ENCODE measurements around the gene E2F4. TPM values are rescaled to one million over a fixed set of nuclear protein-coding genes. Genes with fewer than 3 reads are reported as not detected.

The E2F4 gene
- total and polyA plus RNA-seq, 10 of the 15 experiments (the other 5 are each of a cell fraction or from before 2014, with no cell fraction given): 11.7 to 132 (median 95.9) TPM

DNA sequence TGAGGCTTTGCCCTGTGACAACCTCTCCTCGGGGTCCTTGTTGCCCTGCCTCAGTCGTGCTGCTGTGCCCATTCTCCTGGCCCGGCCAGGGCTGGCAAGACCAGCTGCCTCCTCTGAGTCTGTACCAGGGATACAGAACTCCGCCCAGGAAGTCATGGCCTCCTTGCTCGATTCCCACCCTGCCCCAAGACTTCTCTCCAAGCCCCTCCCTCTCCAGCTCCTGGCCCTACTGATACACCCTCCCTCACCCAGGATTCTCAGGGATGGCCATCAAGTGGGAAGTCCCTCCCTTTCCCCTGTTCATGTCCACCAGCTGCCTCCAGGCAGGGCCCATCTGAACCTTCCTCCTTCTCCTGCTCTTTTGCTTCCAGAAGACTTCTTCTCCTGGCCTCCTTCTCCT, 23.8 kb downstream of the E2F4 start (continued):
- TF ChIP-seq NFIC (IDR thresholded peaks at IDR 0.05; ENCODE audit: low read depth, low read length): no peak
- no peak for TF ChIP-seq EP300 (IDR thresholded peaks at IDR 0.05; ENCODE audit: borderline replicate concordance in 1 of 2, control insufficient read depth in 1 of 2, low read depth in 2 of 2, low read length in 2 of 2)
- no peak for TF ChIP-seq MYB (IDR thresholded peaks at IDR 0.05; ENCODE audit: borderline replicate concordance, low read depth, low read length)
- TF ChIP-seq POLR2AphosphoS5 (IDR thresholded peaks at IDR 0.05; ENCODE audit: low read length): no peak
- TF ChIP-seq, protein P1, sequence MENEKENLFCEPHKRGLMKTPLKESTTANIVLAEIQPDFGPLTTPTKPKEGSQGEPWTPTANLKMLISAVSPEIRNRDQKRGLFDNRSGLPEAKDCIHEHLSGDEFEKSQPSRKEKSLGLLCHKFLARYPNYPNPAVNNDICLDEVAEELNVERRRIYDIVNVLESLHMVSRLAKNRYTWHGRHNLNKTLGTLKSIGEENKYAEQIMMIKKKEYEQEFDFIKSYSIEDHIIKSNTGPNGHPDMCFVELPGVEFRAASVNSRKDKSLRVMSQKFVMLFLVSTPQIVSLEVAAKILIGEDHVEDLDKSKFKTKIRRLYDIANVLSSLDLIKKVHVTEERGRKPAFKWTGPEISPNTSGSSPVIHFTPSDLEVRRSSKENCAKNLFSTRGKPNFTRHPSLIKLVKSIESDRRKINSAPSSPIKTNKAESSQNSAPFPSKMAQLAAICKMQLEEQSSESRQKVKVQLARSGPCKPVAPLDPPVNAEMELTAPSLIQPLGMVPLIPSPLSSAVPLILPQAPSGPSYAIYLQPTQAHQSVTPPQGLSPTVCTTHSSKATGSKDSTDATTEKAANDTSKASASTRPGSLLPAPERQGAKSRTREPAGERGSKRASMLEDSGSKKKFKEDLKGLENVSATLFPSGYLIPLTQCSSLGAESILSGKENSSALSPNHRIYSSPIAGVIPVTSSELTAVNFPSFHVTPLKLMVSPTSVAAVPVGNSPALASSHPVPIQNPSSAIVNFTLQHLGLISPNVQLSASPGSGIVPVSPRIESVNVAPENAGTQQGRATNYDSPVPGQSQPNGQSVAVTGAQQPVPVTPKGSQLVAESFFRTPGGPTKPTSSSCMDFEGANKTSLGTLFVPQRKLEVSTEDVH (IDR thresholded peaks at IDR 0.05; ENCODE audit: low read depth, partially characterized antibody): no peak
- TF ChIP-seq FOXK2 (IDR thresholded peaks at IDR 0.05): no peak

DNA sequence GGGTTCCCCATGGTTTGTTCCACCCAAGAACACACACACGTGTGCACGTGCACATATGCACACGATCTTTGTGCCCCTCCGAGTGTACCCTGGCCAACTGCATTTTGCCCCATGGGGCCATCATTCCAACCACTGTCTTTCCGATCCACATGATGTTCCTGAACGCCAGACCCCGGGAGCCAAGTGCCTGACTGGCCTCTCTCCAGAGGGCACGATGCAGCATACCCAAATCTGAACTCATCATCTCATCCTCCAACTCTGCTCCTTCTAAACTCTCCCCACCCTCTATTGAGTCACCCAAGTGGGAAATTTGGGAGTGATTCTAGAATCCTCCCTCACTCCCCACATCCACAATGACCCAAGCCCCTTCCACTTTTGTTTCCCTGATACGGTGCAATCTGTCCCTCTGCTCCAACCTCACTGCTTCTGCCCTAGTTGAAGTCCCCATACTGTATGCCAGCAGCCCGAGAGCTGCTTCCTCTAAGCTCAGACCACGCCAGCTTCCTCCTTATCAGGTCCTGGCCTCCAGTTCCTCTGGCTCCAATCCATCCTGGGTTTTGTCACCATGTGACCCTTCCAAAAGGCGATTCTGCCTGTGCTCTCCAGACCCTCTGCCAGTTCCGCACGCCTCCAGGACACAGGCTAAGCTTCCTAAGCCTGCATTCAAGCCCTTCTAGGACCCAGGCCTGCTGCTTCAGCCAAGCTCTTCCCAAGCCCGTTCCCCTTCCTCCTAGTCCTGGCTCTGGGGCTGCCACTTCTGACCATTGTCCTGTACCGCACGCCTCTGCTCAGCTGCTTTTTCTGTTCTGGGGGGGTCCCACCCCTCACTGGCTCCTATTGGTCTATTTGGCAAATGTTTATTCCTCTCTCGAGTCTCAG, 24.9 kb downstream of the E2F4 start:
- intact Hi-C loops (cut with micrococcal nuclease; ENCODE audit: unreplicated experiment) (no loop called here), in situ Hi-C loops (cut with MboI) (no loop called here)
- ATAC-seq: no peak
- Histone ChIP-seq H3K9ac (ENCODE audit: control insufficient read depth, insufficient read depth, low read length) (no peak overlapping the region), H3K9me3 (replicated peaks; ENCODE audit: control insufficient read depth, insufficient read depth, low read length) (no peaks in the 10 kb centered on the region), H4K20me1 (ENCODE audit: control insufficient read depth, insufficient read depth) (no peaks in the 10 kb centered on the region), H3K79me2 (ENCODE audit: control insufficient read depth, insufficient read depth, low read length) (no peaks in the 10 kb centered on the region), H3K27me3 (replicated peaks in 1 of 2; ENCODE audit: control insufficient read depth in 2 of 2, insufficient read depth in 2 of 2, low read length in 1 of 2) (no peaks in the 10 kb centered on the region), H3K36me3 (ENCODE audit: control insufficient read depth in 2 of 2, insufficient read depth in 2 of 2, low read length in 1 of 2) (no peaks in the 10 kb centered on the region), H3K4me2 (ENCODE audit: control insufficient read depth, insufficient read depth) (no peak overlapping the region), H3K27ac (ENCODE audit: control insufficient read depth, insufficient read depth) (no peak overlapping the region), H3K4me3 (no peak overlapping the region), H2AFZ (ENCODE audit: control insufficient read depth, low read depth, low read length) (no peak overlapping the region), H3K4me1 (ENCODE audit: control insufficient read depth, insufficient read depth, low read length) (no peaks in the 10 kb centered on the region)
- ChIA-PET SMC1A (ENCODE audit: uncharacterized antibody, unreplicated experiment) (no interaction called here), CTCF (interaction anchor here (1.1 kb wide), 1 partner anchor 31 kb away, joined by 3 read pairs; no protein-coding TSS in a partner anchor), RAD21 (ENCODE audit: unreplicated experiment) (no interaction called here), POLR2A (interaction anchor here (0.6 kb wide), 1 partner anchor 172 kb away, joined by 4 read pairs; no protein-coding TSS in a partner anchor)
- BruUV-seq (replicated peaks): TSS peak; percentile 46
- no peak for DNase-seq (ENCODE audit: low read depth, low spot score)
- WGBS (ENCODE audit: insufficient coverage, insufficient replicate concordance, low lambda C conversion rate, missing lambda C conversion rate): 64% methylated on average over 18 of the region's 18 CpGs
- FAIRE-seq: no peak
- TF ChIP-seq SREBF1 (IDR thresholded peaks at IDR 0.05; ENCODE audit: low read length) (no peak), POLR2AphosphoS5 (IDR thresholded peaks at IDR 0.05; ENCODE audit: low read length) (no peak), TARDBP (IDR thresholded peaks at IDR 0.05; ENCODE audit: borderline replicate concordance) (no peak), SP1 (IDR thresholded peaks at IDR 0.05; ENCODE audit: low read depth, low read length) (no peak), ZNF622 (IDR thresholded peaks at IDR 0.05) (no peak), EED (IDR thresholded peaks at IDR 0.05; ENCODE audit: low read depth) (no peak), SMAD1 (IDR thresholded peaks at IDR 0.05; ENCODE audit: low read depth, partially characterized antibody) (no peak), NRF1 (conservative IDR thresholded peaks at IDR 0.05; ENCODE audit: low read depth, low read length) (no peak), SMC3 (IDR thresholded peaks at IDR 0.05; ENCODE audit: borderline replicate concordance, low read length) (no peak), NFIC (IDR thresholded peaks at IDR 0.05; ENCODE audit: low read depth, low read length) (no peak), KLF5 (IDR thresholded peaks at IDR 0.05; ENCODE audit: partially characterized antibody) (no peak), ZZZ3 (IDR thresholded peaks at IDR 0.05; ENCODE audit: control insufficient read depth, insufficient read length, low read depth) (no peak), MXI1 (IDR thresholded peaks at IDR 0.05; ENCODE audit: low read depth, low read length) (no peak), CHD1 (IDR thresholded peaks at IDR 0.05; ENCODE audit: low read depth, low read length) (no peak), MYC (IDR thresholded peaks at IDR 0.05; ENCODE audit: insufficient read depth, insufficient read length, insufficient replicate concordance, low read length, severe bottlenecking) (no peak), HDAC6 (IDR thresholded peaks at IDR 0.05; ENCODE audit: unreplicated experiment) (no peak), ZNF274 (IDR thresholded peaks at IDR 0.05; ENCODE audit: insufficient read depth, insufficient read length) (no peak)
